ENCODE results near the gene SUPT3H.

Gene SUPT3H

DNA sequence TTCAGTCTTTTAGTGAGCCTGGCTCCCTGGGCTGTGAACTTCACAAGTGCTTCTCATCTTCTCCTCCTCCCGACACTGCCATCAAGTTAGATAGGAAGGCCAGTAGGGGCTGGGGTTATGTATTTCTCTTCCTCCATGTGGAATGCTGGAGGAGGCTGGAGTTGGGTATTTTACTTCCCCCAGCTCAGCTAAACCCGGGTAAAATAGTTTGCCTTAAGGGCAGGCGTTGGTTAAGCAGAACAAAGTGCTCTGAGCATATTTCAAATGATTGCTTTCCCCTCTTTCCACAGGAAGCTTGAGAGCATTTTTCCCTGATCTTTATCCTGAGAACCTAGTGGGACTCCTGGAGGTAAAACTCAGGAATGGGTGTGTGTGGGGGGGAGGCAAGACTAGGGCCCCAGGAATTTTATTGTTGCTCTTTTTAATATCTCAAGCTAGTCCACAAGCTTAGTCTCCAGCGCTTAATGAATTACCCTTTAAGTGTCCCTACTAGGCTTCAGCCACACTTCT is 16.9 kb upstream of the SUPT3H start:
- DNase-seq = no peak

DNA sequence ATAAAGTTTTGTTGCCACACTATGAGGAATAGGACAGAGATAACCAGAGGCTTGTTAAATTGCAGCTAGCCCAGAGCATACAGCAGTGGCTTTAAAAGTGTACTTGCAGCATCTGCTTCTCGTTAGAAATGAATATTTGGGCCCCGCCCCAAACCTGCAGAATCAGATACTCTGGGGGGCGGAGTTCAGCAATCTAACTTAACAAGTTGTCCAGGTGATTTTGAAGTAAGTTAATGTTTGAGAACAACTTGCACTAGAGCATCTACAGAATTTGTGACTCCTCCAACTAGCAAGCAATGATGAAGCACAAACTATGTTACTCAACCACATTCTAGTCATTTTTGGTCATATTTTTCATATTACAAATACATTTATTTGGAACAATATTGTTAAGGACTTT is 10.6 kb upstream of the SUPT3H start:
- no peak for DNase-seq

DNA sequence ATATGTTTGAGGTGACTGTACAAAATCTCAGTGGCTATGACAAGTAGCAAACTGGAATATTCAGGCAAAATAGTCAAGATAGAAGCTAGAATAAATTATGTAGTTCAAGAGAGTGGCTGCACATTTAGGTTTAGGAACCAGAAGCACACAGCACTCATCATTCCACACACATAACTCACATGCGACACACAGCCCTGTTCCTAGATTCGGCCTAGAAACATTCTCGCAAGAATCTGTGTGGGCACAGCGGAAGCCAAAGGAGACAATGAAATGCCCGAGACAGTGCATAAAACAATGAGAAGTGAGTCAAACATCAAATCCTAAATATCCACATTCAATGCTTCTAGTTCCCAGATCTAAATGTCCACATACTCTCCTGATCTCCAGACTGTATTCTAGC is 9.5 kb upstream of the SUPT3H start:
- DNase-seq = no peak

DNA sequence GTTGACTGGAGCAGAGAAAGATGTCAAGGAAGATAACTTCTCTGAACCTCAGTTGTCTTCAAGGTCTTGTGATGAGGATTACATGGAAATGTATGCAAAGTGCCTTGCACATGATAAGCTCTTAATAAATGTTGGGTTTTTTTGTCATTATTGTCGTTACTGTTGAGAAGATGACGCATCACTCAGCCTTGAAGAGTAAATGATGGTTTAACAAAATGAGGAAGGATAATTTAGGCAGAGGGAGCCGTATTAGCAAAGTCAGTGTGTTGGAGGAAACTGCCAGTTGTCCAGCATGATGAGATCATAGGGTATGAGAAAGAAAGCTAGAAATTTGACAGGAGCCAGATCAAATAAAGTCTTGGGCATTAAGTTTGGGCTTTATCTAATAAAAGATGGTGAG is 8.8 kb upstream of the SUPT3H start:
- DNase-seq = no peak

DNA sequence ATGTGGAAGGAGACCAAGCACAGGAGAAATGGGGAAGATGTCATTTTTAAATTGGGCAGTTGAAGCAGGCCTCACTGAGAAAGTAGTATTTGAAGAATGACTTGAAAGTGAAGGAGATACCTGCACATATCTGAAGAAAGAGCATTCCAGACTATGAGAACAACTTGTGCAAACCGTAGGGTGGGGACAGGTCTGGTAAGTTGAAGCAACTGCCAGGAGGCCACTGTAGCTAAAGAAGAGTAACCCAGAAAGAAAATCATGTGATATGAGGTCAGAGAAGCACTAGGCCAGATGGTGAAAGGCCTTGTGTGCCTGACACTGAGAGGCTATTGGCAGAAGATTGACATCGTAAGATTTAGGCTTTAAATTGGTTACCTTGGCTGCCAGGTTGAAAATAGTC is 4.7 kb upstream of the SUPT3H start:
- DNase-seq = no peak

DNA sequence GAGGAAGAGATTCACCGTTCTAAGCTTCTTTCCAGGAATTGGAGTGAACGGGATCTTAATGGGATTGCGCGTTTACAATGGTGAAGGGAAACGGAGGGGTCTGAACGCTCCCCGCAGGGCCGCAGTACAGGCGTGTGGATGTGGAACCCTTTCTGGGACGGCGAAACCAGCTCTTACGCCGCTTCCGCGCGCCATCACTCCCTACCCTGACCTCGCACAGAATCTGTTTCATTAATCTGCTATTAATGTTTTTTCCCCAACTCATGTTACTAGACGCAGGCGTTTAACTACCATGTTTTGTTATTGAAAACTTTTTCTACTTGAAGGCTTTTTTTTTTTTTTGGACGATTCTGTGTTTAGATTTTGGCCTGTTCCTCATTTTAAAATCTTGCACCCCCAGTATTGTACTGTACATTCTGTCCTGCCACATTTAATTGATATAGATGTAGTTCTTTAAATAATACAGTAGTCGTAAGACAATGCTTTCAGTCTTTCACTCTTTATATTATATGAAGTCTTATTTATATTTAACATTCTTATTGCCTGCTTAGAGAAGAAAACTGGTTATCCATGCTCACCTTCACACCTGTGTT is 696 bp upstream of the SUPT3H start:
- peak in 18 of 51 donors; percentile 24 to 69 (median 48) for DNase-seq

DNA sequence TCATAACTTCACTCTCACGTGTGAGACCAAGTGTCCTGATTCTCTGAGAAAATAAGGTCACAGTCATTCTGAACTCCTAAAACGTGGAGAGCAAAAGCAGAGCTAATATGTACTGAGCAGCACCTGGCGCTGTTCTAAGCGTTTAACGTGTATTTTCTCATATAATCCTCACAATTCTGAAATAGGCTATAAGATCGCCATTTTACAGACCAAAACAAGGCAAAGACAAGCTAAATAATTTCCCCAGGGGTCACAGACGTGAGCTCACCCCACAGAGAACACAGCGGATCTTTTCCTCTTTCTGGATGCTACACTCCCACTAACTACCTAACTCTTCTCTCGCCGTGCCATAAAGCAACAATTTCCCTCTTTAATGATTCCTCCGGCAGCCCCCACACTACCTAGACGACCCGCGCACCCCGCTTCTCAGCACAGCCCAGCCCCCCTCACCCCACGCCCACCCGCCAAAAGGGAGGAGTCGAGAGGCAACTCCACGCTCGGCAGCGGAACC is 636 bp downstream of the SUPT3H start:
- DNase-seq = peak in 7 of 51 donors; percentile 51 to 91 (median 59)

DNA sequence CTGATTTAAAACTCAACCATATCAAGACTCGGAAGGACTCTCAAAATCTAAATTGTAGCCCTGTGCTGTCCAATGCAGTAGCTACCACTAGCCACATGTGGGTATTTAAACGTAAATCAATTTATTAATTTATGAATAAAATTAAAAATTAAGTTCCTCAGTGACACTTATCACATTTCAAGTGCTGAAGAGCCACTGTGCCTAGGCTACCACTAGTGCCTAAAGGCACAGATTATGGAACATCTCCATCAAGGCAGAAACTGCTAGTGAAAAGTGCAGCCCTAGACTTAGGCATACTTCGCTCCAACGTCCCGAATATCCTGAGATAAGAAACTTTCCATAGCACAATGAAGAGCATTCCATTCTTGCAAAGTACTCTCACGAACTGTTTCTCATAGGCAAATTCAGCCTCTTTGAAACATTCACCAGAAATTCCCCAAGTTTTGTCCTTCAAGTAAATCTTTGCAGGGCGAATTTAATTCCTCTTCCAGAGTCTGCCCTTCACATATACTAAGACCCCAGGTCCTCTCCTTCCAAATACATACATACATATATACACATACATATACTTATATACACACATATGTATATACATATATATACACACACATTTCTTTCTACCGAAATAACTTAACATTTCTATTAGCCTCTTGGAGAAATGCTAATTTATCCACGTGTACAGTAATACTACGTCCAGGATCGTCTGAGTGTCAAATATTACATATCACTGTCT is 1.3 kb downstream of the SUPT3H start:
- DNase-seq = peak in 1 of 51 donors; percentile 23

DNA sequence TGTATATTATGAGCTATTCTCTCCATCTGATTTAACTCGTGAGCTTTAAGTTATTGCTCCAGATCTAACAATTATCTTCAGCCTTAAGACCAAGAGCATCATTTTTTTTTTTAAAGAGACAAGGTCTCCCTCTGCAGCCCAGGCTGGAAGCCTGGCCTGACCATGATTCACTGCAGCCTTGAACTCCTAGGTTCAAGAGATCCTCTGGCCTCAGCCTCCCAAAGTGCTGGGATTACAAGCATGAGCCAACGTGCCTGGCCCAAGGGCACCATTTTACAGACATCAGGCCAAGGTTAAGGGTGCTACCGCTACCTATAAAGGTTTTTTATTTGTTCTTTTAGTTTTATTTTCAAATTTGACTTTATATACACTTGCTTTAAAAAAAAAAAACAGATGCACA is 2.3 kb downstream of the SUPT3H start:
- DNase-seq = no peak

DNA sequence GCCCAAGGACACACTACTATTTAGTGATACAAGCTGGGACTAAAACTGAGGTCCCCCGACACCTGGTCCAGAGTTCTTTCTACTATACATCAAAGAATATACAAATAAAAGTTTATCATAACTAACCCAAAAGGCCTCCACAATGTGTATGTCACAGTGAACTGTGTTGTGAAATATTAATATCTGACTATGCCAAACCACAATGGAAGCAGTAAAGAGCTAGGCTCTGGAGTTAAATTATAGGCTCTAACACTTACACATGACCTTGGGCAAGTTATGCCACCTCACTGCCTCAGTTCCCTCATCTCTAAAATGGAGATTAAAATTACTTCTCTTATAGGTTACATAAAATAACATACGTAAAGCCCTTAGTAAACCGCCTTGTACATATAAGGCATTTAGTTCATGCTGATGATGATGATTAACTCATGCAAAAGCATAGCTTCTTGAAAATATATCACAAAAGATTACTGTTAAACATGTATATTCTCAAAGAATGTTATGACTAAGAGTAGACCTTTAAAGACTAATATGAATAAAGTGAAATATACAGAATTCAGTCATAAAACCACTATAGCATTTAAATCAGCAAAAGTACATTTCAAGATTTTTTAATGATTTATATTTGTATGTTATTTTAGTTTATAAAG is 5.7 kb downstream of the SUPT3H start:
- no peak for DNase-seq

DNA sequence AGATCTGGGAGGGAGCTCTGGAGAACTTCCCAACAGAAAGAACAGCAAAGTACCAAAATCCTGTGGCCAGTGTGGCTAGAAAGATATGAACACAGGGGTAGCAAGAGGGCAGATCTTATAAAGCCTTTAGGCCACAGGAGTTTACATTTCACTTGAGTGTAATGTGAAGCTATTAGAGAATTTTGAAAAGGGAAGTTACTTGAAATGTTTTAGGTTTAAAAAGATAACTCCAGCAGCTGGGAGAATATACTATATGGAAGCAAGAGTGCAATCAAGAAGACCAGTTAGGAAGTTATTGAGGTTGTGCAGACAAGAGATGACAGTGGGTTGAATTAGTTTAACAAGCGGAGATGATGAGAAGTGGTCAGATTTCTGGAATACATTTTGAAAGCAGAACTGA is 7.9 kb downstream of the SUPT3H start:
- DNase-seq = no peak

DNA sequence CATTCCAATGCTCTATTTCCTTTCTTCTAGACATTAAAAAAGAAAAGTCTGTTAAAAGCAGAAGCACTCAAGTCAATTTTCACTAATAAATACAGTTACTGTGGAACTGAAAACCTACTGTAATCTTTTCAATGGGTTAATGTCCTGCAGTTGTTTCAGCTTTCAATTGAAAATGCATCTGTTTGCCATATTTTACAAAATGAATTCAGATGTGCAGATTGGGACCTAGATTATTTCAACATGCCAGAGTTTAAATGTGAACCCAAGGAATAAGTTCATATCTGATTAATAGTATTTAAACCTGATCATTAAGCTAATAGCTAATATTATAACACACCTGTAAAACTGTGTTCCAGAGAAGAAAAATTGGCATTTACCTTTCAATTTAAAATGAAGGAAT is 9.7 kb downstream of the SUPT3H start:
- no peak for DNase-seq

DNA sequence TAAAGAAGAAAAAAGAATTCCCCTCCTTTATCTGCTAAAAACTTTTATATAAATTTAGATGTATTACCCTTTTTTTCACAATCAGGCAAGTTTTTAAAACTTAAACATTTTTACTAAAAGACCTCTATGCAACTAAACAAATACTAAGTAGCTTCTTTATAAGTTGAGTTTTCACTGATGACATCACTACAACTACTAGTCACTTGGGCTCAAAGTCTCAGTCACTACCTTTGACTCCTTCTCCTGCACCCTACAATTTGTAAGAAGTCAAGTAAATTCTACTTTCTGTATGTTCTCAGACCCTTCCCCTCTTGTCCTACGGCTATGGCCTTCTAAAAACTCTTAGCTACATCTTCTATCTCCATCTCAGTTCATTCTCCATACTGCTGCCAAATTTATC is 11.2 kb downstream of the SUPT3H start:
- no peak for DNase-seq

DNA sequence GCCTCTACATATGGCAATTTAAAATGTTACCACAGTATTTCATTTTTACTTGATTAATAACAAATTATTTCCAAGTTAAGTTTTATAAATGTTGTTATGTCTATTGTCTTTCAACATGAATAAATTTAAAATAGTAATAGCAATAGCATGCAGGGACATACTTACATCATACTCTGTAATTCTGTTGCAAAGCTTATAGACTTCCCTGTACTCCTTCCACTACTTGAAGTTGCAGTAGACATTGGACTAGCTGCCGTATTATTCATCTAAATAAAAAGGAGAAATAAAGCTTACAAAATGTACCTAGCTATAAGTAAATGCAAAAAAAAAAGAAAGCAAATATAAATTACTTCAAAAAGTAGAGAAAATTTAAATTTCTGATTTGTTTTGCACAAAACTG is 12.7 kb downstream of the SUPT3H start:
- no peak for DNase-seq

DNA sequence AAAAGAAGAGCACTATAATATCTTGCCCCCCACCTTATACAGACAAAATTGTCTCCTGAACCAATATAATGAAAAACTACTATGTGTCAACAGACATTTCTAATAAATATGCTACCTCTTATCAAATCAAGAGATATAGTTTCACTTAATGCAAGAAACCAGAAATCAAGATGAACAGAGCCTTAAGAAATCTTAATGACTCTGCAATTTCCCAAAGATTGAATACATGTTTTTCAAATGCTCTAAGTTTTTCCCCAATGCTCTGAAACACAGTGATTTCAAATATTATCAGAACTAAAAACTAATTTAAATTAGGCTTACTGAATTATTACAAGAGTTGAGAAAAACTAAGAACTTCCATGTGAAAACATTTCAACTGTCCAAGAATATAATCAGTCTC is 13.3 kb downstream of the SUPT3H start:
- DNase-seq = no peak

DNA sequence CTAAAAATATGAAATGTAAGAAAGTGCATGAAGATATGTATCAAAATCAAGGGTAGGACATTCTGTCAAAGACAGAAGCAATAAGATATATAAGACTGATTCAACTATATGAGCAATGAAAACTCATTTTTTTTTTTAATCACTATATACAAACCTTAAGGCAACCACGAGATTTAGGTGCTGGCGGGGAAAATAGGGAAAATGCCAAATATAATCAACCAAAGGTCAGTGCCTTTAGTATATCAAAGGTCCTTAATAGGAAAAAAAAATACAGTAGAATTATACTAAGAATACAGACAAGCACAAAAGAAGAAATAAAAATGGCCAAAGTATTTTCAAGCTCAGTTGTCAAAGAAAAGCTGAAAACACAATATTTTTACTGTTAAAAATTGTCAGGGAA is 24.1 kb downstream of the SUPT3H start:
- no peak for DNase-seq

DNA sequence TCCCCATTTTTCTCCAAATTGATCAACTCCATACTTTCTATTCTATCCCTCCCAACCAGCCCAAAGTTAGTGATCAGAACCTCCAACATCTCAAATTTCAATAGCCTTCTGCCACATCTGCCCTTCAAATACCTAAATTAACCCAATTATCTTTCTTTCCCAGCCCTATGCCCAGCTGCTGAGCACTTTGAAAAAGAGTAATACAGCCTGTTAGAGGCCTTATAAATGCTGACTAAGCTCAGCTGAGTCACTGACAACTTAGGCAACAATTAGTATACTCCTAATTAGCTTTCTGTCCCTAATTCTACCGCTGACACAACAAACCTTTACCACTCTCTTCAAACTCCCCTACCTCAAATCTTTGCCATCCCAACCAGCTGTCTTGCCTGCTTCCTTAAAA is 26.1 kb downstream of the SUPT3H start:
- DNase-seq = no peak

DNA sequence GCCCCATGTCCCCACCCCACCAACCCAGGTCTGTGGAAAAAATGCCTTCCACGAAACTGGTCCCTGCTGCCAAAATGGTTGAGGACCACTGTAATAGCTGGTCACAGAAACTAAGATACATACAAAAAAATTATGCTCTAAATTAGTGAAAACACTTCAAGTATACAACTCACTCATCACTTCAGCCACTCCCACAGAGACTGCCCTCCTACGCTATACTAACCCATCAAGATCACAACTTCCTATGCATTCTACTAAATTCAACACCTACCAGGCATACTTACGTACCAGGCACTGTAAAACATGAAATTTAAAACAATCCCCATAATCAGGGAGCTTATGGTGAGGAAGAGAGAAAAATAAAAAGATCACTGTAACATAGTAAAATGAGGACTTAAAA is 26.7 kb downstream of the SUPT3H start:
- no peak for DNase-seq

DNA sequence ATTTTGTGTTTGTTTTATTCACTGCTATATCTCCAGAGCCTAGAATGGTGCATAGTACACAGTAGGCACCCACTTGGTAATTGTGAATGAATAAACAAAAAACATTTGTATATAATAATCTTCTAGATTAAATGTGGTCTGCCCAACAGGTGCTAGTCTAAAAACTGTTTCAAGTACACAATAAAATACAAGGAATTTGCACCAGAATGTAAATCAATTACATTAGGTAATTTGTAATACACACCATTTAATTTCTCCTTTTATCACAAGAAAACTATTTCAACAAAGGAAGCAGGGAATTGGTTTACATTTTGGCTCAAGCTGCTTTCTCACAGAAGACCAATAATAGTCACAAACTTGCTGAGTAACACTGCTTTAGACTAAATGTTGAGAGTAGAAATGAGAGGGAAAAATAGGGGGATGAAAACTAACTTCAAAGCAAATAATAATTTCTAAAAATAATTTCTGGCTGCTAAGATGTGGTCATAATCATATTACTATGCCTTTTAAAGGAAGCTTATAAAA is 27.5 kb downstream of the SUPT3H start:
- no peak for DNase-seq

DNA sequence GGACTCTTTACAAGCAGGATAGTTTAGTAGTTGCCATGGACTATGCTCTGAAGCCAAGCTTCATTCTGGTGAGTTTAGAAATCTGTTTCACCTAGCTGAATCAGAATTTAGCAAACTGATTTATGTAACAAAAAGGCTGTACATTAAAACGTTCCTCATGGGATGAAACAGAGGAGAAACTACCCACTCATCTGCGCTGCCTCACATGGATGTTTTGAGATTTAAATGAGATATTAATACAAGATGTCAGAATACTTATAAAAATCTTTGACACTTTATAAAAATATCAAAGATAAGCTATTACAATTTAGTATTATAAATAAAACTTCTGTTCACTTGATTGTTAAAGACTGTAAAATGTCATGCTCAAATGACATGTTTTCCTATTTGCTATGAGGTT is 32.8 kb downstream of the SUPT3H start:
- DNase-seq = no peak

DNA sequence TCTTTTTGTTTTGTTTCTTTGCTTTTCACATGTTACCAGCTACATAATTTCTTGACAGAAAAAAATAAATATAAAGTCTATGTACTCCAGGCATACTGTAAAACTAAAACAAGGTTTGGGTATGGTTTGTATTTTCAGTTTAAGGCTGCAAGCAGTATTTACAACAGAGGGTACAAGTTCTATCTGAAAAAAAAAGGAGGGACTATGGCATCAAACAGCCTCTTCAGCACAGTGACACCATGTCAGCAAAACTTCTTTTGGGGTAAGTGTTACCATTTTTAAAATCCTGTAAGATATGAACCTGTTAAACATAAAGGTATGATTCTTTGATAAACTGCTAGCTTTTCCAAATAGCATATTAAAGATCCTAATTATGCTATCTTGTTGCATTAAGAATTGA is 49.2 kb downstream of the SUPT3H start:
- DNase-seq = no peak

DNA sequence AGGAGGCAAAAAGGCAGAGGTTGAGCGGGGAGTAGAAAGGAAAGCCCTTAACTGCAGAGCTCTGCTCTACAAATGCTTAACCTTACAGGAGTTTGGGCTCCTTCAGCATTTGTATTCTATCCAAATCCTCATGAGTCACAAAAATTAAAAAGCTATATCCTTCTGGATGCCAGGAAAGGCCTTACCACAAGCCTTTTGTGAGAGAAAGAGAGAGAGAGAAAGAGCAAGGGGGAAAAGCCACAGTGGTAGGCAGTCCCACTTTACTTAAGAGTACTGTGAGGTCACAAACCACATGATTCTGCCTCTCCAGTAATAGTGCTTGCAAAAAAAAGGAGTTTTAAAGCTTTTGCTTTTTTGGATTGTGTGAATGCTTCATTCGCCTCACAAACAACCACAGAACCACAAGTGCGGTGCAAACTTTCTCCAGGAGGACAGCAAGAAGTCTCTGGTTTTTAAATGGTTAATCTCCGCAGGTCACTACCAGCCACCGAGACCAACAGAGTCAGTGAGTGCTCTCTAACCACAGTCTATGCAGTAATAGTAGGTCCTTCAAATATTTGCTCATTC is 49.7 kb downstream of the SUPT3H start, which contains the start of gene RUNX2:
Gene RUNX2 (plus strand): TSS at position 375 of the 567 bp plus-strand sequence. CDS start 397 bp downstream, outside the sequence.
- peak in 2 of 51 donors; percentile 3 to 14 for DNase-seq

Data from hypothalamus (tissue), 51 donors.